Osteoblast (primary cell): ENCODE results near the gene ANXA2. TPM values are rescaled to one million over a fixed set of nuclear protein-coding genes. Genes with fewer than 3 reads are reported as not detected.

Experiments used
- DNase-seq: peaks from one replicate; pipeline ENCODE4 v3.0.0; 2011; ENCODE audit warnings: low spot score, mixed read lengths; ENCODE audit not compliant: insufficient read length; ENCODE audit errors: missing footprints
- H2AFZ ChIP-seq: 2 replicates; pipeline ENCODE4 v1.6.0; 2011; ENCODE audit warnings: mild to moderate bottlenecking, low read length
- H3K27ac ChIP-seq: 2 replicates; pipeline ENCODE4 v1.5.1; 2011; ENCODE audit warnings: mild to moderate bottlenecking, low read depth, low read length, moderate library complexity
- H3K27me3 ChIP-seq: 2 replicates; pipeline ENCODE4 v1.6.0; 2012; ENCODE audit warnings: mild to moderate bottlenecking, control low read depth, inconsistent platforms, low read length, moderate library complexity; ENCODE audit not compliant: insufficient read depth
- H3K36me3 ChIP-seq: 2 replicates; pipeline ENCODE4 v1.5.1; 2011; ENCODE audit warnings: mild to moderate bottlenecking, low read length, control low read depth, moderate library complexity; ENCODE audit not compliant: insufficient read depth
- H3K4me1 ChIP-seq: 2 replicates; pipeline ENCODE4 v1.5.1; 2011; ENCODE audit warnings: mild to moderate bottlenecking, low read length, control low read depth, moderate library complexity; ENCODE audit not compliant: insufficient read depth
- H3K4me2 ChIP-seq: 2 replicates; pipeline ENCODE4 v1.6.0; 2011; ENCODE audit warnings: mild to moderate bottlenecking, low read length; ENCODE audit not compliant: insufficient read depth
- H3K4me3 ChIP-seq: fragments of 200-600 bp; sonication (generic); 3 replicates; pipeline ENCODE4 v1.5.1; 2012; ENCODE audit warnings: mild to moderate bottlenecking, low read length, inconsistent platforms; ENCODE audit not compliant: insufficient read depth
- H3K79me2 ChIP-seq: 2 replicates; pipeline ENCODE4 v1.6.0; 2012; ENCODE audit warnings: mild to moderate bottlenecking, low read length, control low read depth, inconsistent platforms; ENCODE audit not compliant: insufficient read depth
- H3K9me3 ChIP-seq: 2 replicates; pipeline ENCODE4 v1.5.1; 2011; ENCODE audit warnings: low read depth, low read length, control low read depth
- H4K20me1 ChIP-seq: 2 replicates; pipeline ENCODE4 v1.6.0; 2012; ENCODE audit warnings: mild to moderate bottlenecking, low read length, control low read depth; ENCODE audit not compliant: insufficient read depth
- CTCF ChIP-seq: IDR thresholded peaks from 2 replicates; pipeline ENCODE4 v1.5.1; 2011; ENCODE audit warnings: mild to moderate bottlenecking, low read depth, low read length, moderate library complexity; ENCODE audit errors: extremely low read depth
- total RNA-seq: library from RNA; depleted of rRNA; stranded (reverse); fragments of >200 nt; gene quantifications from 2 replicates; pipeline ENCODE4 v1.2.3, GENCODE V29; 2012

The ANXA2 gene
- 2,826 and 3,042 TPM in 2 replicates for total RNA-seq

- peak; percentile 98 for DNase-seq
- Histone ChIP-seq H3K27ac (peak within 1 kb of the TSS; percentile 95), H3K27me3 (no peaks in the 10 kb centered on the region), H3K4me2 (peak within 1 kb of the TSS; percentile 82), H2AFZ (peak within 1 kb of the TSS; percentile 12), H3K4me1 (peaks cover 74% of the 10 kb centered on the region), H3K36me3 (peaks cover 34% of the 10 kb centered on the region), H3K79me2 (peaks cover 51% of the 10 kb centered on the region), H3K4me3 (peak within 1 kb of the TSS; percentile 75), H3K9me3 (no peaks in the 10 kb centered on the region), H4K20me1 (peaks cover 31% of the 10 kb centered on the region)
- no peak for TF ChIP-seq CTCF
Measured at GRCh38 chr15:60397772-60398445, at the start of gene ANXA2. Gene ANXA2 (minus strand): TSS chr15:60397986. CDS start chr15:60386075, 11,911 bp downstream.

- peak; percentile 71 for TF ChIP-seq CTCF
- no peak for DNase-seq
- Histone ChIP-seq H3K27me3 (no peaks in the 10 kb centered on the region), H3K36me3 (peaks cover 7% of the 10 kb centered on the region), H3K4me3 (no peak overlapping the region), H2AFZ (no peak overlapping the region), H3K4me1 (peaks cover 9% of the 10 kb centered on the region), H3K9me3 (no peaks in the 10 kb centered on the region), H3K27ac (no peak overlapping the region), H3K4me2 (no peak overlapping the region), H4K20me1 (no peaks in the 10 kb centered on the region), H3K79me2 (peaks cover 13% of the 10 kb centered on the region)
Measured at GRCh38 chr15:60444289-60444912, 46.6 kb upstream of the ANXA2 start.

DNA sequence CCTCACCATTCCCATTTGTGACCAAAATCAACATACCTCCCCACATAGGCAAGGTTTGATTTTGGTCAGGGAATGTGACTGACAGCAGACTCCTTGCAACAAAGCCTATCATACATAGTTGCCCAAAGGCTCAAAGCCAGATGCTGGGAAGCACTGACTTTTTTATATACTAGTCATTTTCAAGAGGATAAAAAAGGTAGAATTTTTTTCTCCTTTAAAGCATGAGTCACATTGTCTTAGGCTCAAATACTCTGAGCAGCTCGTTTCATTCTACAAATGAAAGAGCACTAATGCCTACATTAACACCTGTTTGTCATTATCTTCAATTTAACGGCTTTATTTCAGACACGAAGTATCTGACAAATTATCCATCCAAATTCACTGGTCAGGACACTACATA, 45.0 kb upstream of the ANXA2 start:
- Histone ChIP-seq H4K20me1 (no peaks in the 10 kb centered on the region), H3K4me2 (peak overlapping the region; percentile 21), H3K27ac (no peak overlapping the region), H3K36me3 (peaks cover under 1% of the 10 kb centered on the region), H3K4me3 (no peak overlapping the region), H2AFZ (no peak overlapping the region), H3K27me3 (no peaks in the 10 kb centered on the region), H3K79me2 (peaks cover 13% of the 10 kb centered on the region), H3K4me1 (peaks cover 9% of the 10 kb centered on the region), H3K9me3 (no peaks in the 10 kb centered on the region)
- no peak for DNase-seq
- TF ChIP-seq CTCF = no peak

GRCh38 chr15:60442031-60442650, 44.4 kb upstream of the ANXA2 start:
- no peak overlapping the region for H3K27ac ChIP-seq
- no peaks in the 10 kb centered on the region for H3K36me3 ChIP-seq
- peaks cover 13% of the 10 kb centered on the region for H3K79me2 ChIP-seq
- H4K20me1 ChIP-seq = no peaks in the 10 kb centered on the region
- no peak for TF ChIP-seq CTCF
- H2AFZ ChIP-seq = no peak overlapping the region
- H3K9me3 ChIP-seq = no peaks in the 10 kb centered on the region
- H3K4me2 ChIP-seq = no peak overlapping the region
- H3K27me3 ChIP-seq = no peaks in the 10 kb centered on the region
- no peak for DNase-seq
- no peak overlapping the region for H3K4me3 ChIP-seq
- H3K4me1 ChIP-seq = peaks cover 9% of the 10 kb centered on the region
